Epithelial cell of prostate (primary cell): ENCODE results near the gene TOMM40L.
"Not testable (repeated sequence)": the region's sequence is repeated elsewhere in the genome, so short reads cannot be mapped to it uniquely, and the experiment has no call there.

Experiments
- DNase-seq: peaks from one replicate; pipeline ENCODE4 v3.0.0-alpha.2; 2011; ENCODE audit warnings: low read depth, low spot score
- H3K27ac ChIP-seq: fragments of 450-650 bp; 2 replicates; pipeline ENCODE4 v1.5.1; 2017; ENCODE audit warnings: mild to moderate bottlenecking

TOMM40L gene

GRCh38 chr1:161244888-161245287 is 19.0 kb downstream of the TOMM40L start:
- peak overlapping the region; percentile 60 for H3K27ac ChIP-seq
- peak; percentile 77 for DNase-seq

- DNase-seq, H3K27ac ChIP-seq: not testable (repeated sequence)
Observed at GRCh38 chr1:161250100-161250499, 24.2 kb downstream of the TOMM40L start.

DNA sequence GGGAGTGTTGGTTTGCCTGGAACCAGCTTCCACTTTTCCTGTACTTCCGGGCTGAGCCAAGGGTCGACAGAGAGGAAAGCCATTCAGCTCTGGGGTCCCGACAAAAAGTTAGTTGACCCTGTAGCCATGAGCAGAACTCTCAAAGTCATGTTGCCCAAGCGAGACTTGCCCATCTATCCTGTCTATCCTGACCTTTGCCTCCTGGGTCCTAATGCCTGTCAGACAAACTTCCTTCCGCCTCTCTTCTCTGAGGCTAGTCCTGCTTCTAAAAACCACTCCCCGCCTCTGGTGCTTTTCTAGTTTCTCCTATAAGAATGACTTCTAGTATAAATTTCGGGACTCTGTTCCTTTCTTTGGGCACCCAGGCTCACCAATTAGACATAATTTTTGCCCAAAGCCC is 25.0 kb downstream of the TOMM40L start:
- H3K27ac ChIP-seq: no peak overlapping the region
- no peak for DNase-seq

DNA sequence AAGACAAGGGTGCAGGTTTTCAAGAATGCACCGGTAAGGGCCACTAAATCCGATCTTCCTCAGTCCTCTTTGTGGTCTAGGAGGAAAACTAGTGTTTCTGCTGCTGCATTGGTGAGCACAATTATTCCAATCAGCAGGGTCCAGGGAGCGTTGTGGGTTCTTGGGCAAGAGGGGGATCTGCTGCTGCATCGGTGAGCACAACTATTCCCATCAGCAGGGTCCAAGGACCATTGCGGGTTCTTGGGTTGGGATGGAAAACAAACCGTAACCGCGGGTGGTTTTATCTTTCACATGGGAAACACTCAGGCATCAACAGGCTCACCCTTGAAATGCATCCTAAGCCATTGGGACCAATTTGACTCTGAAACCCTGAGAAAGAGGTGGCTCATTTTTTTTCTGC is 25.7 kb downstream of the TOMM40L start:
- DNase-seq: no peak
- H3K27ac ChIP-seq: no peak overlapping the region

DNA sequence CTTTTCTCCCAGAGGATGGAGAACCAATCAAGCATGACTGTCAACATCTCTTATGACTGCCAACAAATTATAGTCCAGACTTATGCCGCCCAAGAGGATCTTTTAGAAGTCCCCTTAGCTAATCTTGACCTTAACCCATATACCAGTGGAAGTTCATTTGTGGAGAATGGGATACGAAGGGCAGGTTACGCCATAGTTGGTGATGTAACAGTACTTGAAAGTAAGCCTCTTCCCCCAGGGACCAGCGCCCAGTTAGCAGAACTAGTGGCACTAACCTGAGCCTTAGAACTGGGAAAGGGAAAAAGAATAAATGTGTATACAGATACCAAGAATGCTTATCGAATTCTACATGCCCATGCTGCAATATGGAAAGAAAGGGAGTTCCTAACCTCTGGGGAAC is 29.4 kb downstream of the TOMM40L start:
- not testable (repeated sequence) for DNase-seq, H3K27ac ChIP-seq

- DNase-seq, H3K27ac ChIP-seq: not testable (repeated sequence)
Observed at GRCh38 chr1:161255955-161256520, 30.2 kb downstream of the TOMM40L start.

DNA sequence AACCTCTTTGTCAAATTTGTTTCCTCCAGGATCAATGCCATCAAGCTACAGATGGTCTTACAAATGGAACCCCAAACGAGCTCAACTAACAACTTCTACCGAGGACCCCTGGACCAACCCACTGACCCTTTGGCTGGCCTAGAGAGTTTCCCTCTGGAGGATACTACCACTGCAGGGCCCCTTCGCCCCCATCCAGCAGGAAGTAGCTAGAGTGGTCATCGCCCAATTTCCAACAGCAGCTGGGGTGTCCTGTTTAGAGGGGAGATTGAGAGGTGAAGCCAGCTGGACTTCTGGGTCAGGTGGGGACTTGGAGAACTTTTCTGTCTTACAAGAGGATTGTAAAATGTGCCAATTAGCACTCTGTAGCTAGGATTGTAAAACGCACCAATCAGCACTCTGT is 31.2 kb downstream of the TOMM40L start:
- not testable (repeated sequence) for DNase-seq, H3K27ac ChIP-seq

- no peak within 1 kb of the TSS for H3K27ac ChIP-seq
- peak; percentile 14 for DNase-seq
Observed at GRCh38 chr1:161258439-161259344, 32.8 kb downstream of the TOMM40L start, which contains the start of gene PCP4L1. Gene PCP4L1 (plus strand): TSS chr1:161258745. CDS start chr1:161258975, 230 bp downstream.

DNA sequence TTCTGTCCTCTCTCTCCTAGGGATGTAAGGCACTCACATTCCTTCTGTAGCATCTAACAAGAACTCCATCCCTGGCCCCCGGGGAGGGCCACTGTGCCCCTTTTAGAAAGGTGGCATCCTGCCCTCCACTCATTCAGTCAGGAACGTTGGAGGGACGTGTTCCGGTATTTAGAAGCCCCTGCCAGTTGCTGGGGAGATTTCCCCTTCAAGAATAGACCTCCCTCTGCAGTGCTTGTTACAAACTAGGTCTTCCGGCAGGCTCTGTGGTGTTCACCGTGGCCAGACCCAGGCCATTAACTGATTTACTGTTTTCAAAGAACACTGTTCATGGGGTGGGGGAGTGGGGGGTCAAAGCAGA is 33.5 kb downstream of the TOMM40L start:
- H3K27ac ChIP-seq: no peak overlapping the region
- no peak for DNase-seq

DNA sequence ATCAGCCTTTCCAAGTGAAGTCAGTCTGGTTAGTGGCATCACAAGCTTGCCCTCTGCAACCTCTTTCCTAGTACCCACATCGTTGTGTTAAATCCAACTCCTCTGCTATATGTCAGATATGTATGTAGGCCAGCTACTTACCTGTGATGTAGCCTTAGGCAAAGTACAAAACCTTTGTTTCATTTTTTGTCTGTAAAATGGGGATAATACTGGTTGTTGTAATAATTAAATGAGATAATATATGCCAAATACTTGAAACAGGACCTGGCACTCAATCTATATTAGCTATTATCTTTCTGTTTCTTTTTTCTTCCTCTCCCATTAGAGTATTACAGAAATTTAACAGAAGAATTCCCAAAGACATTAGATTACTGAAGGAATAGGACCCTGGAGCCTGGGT is 33.9 kb downstream of the TOMM40L start:
- no peak for DNase-seq
- no peak overlapping the region for H3K27ac ChIP-seq

DNA sequence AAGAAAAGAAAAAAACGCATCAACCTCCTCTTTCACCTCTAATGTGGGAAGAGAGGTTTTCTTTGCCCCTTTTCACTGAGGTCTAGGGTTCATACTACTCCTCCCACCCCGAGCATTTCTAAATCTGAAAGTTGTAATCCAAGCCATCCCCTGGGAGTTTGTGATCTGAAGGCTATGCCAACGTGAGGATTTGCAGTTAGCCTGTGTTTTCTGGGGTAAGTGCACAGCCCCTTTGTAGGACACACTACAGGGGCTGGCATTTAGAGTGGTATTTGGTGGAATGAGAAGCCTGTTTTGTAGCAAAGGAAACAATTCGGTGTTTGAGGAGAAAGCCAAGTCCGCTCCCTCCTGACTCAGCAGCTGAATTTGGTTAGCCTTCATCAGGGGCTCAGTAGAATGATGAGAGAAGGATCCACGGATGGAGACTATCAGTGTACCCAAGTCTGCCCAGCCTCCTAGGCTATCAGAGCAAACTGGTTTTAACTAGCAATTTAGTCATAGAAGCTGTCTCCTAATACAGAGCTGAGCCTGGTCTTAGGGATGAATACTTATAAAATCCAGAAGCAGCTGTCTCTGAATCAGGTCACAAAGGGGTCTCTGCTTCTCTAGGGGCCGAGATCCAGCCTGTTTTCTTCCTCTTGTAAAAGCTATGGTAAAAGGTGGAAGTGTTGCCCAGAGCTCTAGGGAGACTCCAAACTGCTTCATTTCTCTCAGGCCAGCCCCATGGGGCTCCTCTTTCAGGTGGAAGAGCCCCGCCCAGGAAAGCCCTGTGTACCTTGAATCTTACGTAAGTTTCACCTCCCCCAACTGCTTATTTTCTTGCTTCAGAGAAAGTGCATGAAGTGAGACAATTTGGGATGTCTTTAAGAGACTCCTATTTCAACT is 34.8 kb downstream of the TOMM40L start:
- no peak for DNase-seq
- H3K27ac ChIP-seq: no peak overlapping the region

DNA sequence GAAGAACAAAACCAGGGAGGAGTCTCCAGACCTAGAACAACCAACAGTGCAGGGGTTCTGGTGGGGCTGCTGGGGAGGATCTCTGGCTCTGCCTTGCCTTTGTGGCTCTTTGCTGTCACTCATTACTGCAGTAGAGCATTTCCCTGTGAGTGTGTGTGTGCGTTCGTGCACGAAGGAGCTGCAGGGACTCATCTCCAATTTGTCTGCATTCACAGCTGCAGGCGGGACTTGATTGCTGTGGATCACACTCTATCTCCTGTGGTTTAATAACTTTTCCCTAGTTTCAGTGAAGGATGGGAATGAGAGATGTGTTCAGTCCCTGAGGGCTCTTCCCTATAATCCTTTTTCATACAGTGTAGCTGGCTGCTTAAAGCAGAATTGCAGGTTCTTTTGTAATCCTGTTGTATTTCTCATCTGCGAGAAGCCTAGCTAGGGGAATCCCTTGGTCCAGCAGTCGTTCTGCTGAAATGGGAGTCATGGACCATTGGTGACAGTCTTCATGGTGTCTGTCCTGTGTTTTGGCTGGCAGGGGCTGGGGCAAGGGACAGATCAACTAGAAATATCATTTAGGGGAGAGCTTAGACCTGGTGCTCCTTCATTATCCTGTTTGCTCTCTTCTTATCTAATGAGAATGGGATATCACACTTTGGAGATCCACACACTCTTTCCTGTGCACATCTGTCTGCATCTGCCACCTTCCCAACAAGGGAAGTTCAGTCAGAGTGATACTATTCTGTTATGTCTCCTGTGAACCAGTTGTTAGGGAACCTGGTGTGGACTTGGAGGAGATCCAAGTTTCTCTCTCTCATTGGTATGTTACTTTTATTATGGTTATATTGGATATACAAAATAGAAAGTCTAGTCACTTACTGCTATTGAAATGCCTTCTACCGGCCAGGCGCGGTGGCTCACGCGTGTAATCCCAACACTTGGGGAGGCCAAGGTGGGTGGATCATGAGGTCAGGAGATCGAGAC is 35.7 kb downstream of the TOMM40L start:
- no peak overlapping the region for H3K27ac ChIP-seq
- no peak for DNase-seq

DNA sequence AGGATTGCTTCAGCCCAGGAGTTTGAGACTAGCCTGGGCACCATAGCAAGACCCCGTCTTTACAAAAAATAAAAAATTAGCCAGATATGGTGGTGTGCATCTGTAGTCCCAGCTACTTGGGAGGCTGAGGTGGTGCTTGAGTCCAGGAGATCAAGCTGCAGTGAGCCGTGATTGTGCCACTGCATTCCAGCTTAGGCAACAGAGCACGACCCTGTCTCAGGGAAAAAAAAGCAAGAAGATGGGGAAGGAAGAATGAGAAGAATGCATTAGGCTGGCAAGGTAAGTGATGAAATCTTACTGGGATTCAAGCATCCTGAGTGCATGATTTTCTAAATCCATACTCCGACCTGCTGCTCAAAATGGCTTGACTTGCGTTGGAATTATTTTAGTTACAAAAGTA is 39.4 kb downstream of the TOMM40L start:
- no peak for DNase-seq

GRCh38 chr1:161266202-161266601 is 40.3 kb downstream of the TOMM40L start:
- no peak overlapping the region for H3K27ac ChIP-seq
- DNase-seq: no peak

More for the DNA sequence above, 39.4 kb downstream of the TOMM40L start:
- H3K27ac ChIP-seq: no peak overlapping the region

DNA sequence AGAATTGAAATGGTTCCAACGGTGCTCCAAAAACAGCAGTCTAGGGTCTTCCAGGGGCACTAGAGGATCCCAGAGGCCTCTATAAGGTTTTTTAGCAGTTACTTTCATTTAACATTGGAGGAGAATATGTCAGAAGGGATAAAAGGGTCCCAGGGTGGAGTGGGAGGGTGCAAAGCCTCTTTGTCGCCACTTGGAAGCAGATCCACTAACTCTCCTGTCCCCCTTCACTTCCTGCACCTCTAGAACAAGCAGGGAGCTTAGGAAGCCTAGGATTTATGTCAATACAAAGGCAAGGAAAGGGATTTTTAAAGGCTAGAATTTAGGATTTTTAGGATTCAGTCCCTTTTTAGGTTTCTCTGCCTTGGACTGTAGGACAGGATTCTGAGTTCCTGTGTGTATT is 41.0 kb downstream of the TOMM40L start:
- H3K27ac ChIP-seq: no peak overlapping the region

DNA sequence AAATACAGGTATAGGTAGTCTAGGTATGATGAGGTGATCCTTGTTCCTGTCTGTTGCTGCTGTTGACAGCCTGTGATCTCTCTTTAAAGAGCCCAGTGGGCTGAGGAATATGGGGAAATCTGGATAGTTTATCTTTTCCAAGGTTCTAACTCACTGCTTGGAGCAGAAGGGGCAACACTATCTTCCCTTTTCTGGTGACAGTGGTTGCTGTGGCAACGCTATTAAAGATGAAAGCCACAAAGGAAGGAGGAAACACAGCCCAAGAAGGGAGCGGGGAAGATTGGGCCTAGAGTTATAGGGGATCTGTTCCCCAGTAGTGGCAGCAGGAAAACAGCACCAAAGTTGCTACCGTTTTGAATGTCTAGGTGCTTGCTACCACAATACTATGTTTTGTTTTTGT is 41.5 kb downstream of the TOMM40L start:
- H3K27ac ChIP-seq: no peak overlapping the region
- DNase-seq: no peak

More for the DNA sequence above, 41.0 kb downstream of the TOMM40L start:
- no peak for DNase-seq

DNA sequence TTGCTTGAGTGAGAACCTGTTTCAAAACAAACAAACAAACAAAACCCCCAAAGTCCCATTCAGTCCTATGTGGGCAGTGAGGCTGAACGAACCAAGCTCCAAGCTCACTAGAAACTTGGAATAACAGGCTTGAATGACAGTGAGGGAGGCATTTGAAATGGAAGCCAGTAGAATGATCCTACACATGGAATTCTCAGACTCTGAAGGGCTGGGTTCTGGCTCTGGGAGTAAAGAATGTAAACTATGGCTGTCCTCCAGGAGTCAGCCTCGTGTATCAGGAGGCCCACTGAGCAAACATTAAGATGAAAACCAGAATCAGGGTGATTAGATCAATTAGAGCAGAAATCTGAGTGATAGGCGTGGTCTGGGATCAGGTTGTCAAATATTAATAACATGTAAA is 47.5 kb downstream of the TOMM40L start:
- DNase-seq: no peak
- H3K27ac ChIP-seq: no peak overlapping the region

- no peak for DNase-seq
- H3K27ac ChIP-seq: no peak overlapping the region
Observed at GRCh38 chr1:161274874-161275273, 49.0 kb downstream of the TOMM40L start.
